ENCODE measurements around the gene DCUN1D3.

- no peak for TF ChIP-seq CTCF (conservative IDR thresholded peaks at IDR 0.05; ENCODE audit: low read depth, low read length)
- no peak for TF ChIP-seq EZH2 (IDR thresholded peaks at IDR 0.05; ENCODE audit: low read length, unreplicated experiment)
- no peak for TF ChIP-seq EZH2phosphoT487 (IDR thresholded peaks at IDR 0.05; ENCODE audit: borderline replicate concordance, low read length)
Measured at GRCh38 chr16:20866145-20866772, 33.9 kb downstream of the DCUN1D3 start.

Measured in PC-3 (cell line).